Type B pancreatic cell (in vitro differentiated cells): ENCODE measurements around the gene ZC3H7B. TPM values are rescaled to one million over a fixed set of nuclear protein-coding genes. Genes with fewer than 3 reads are reported as not detected.

Experiments
- DNase-seq: peaks from one replicate; pipeline ENCODE4 v3.0.0; 2021; ENCODE audit warnings: mixed read lengths; ENCODE audit not compliant: unreplicated experiment; ENCODE audit errors: extremely low spot score
- H3K27ac Mint-ChIP-seq: 2 replicates; pipeline ENCODE4 v1.8.0; 2021; ENCODE audit warnings: mild to moderate bottlenecking, mixed read lengths
- H3K27me3 Mint-ChIP-seq: 2 replicates; pipeline ENCODE4 v1.8.0; 2021; ENCODE audit warnings: mixed read lengths
- H3K36me3 Mint-ChIP-seq: 2 replicates; pipeline ENCODE4 v1.8.0; 2021; ENCODE audit warnings: mixed read lengths
- H3K4me1 Mint-ChIP-seq: one replicate; pipeline ENCODE4 v1.8.0; 2021; ENCODE audit warnings: mixed read lengths; ENCODE audit not compliant: unreplicated experiment
- H3K4me3 Mint-ChIP-seq: 2 replicates; pipeline ENCODE4 v1.8.0; 2021; ENCODE audit warnings: mild to moderate bottlenecking, mixed read lengths
- H3K9me3 Mint-ChIP-seq: 2 replicates; pipeline ENCODE4 v1.8.0; 2021; ENCODE audit warnings: mixed read lengths
- CTCF ChIP-seq: fragments of 200-600 bp; sonication (generic); conservative IDR thresholded peaks from 2 replicates; pipeline ENCODE4 v1.5.0; 2021; ENCODE audit warnings: antibody characterized with exemption, mild to moderate bottlenecking
- total RNA-seq: library from RNA; stranded (reverse); gene quantifications from 2 replicates; pipeline ENCODE4 v1.2.1, GENCODE V29; 2021; ENCODE audit warnings: low replicate concordance

Gene ZC3H7B
- total RNA-seq, 1 donor from 2014 or later, result 74.3 TPM

DNA sequence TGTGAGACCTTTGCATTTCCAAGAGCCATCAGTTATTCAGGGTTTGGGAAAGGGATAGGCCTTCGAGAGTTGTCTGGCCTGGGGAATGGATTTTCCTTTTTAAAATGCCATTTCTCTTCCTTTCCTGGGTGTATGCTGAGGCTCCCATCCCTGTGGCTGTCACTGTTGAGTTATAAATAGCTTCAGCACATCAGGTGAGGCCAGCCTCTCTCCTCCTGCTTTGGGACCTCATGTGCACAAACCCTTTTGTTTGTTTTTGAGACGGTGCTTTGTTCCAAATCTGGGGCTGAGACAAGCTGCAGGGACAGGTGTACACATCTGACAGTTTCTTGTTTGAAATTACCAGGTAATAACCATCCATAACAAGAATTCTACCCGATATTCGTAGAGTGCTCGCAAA is 81.8 kb downstream of the ZC3H7B start:
- Mint-ChIP-seq H3K27ac (peak overlapping the region; percentile 50), H3K4me1 (peaks cover 14% of the 10 kb centered on the region), H3K36me3 (no peaks in the 10 kb centered on the region), H3K9me3 (no peaks in the 10 kb centered on the region), H3K4me3 (peak overlapping the region; percentile 93), H3K27me3 (no peaks in the 10 kb centered on the region)
- DNase-seq, result no peak
- no peak for TF ChIP-seq CTCF

DNA sequence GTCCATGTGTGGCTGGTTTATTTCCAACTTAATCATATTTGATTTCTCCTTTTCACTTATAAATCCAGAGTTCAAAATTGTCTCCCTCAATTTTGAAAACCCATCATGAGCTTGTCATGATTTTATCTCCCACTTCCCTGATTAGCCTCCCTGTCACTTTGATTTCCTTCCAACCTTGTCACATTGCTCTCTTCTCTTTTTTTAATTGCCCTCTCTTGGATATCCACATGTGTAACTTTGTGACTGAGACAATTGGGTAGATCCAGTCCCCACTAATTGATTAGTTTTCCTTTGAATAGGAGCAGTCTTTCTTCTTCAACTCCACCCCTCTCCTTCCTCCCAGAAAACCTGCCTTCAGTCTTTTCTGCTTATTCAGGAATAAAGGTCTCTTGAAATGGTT is 82.8 kb downstream of the ZC3H7B start:
- Mint-ChIP-seq H3K27ac (no peak overlapping the region), H3K4me1 (peaks cover 14% of the 10 kb centered on the region), H3K9me3 (no peaks in the 10 kb centered on the region), H3K27me3 (no peaks in the 10 kb centered on the region), H3K36me3 (no peaks in the 10 kb centered on the region), H3K4me3 (peak overlapping the region; percentile 71)
- DNase-seq, result no peak
- TF ChIP-seq CTCF, result no peak

DNA sequence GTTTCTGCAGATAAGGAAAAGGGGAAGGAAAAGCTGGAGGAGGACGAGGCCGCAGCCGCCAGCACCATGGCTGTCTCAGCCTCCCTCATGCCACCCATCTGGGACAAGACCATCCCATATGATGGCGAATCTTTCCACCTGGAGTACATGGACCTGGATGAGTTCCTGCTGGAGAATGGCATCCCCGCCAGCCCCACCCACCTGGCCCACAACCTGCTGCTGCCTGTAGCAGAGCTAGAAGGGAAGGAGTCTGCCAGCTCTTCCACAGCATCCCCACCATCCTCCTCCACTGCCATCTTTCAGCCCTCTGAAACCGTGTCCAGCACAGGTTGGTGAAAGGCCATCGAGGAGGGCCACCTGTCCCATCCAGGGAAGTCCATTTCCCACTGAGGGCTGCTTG is 86.0 kb downstream of the ZC3H7B start:
- Mint-ChIP-seq H3K27me3 (no peaks in the 10 kb centered on the region), H3K4me1 (peaks cover 7% of the 10 kb centered on the region), H3K36me3 (peaks cover 4% of the 10 kb centered on the region), H3K27ac (no peak overlapping the region), H3K4me3 (no peak overlapping the region), H3K9me3 (no peaks in the 10 kb centered on the region)
- DNase-seq, result no peak
- TF ChIP-seq CTCF, result no peak

DNA sequence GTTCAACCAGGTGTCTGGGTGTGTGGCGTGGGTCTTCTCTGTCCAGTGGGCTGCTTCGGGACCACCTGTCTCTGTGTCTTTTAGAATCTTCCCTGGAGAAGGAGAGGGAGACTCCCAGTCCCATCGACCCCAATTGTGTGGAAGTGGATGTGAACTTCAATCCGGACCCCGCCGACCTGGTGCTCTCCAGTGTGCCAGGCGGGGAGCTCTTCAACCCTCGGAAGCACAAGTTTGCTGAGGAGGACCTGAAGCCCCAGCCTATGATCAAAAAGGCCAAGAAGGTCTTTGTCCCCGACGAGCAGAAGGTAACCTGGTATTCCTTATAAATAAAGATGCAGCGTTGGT is 92.7 kb downstream of the ZC3H7B start:
- no peak overlapping the region for H3K4me3 Mint-ChIP-seq
- no peaks in the 10 kb centered on the region for H3K27me3 Mint-ChIP-seq
- no peak for DNase-seq
- H3K36me3 Mint-ChIP-seq, result peaks cover 4% of the 10 kb centered on the region
- no peak overlapping the region for H3K27ac Mint-ChIP-seq
- TF ChIP-seq CTCF, result no peak
- H3K9me3 Mint-ChIP-seq, result no peaks in the 10 kb centered on the region
- no peaks in the 10 kb centered on the region for H3K4me1 Mint-ChIP-seq

- no peak for DNase-seq
- Mint-ChIP-seq H3K36me3 (no peaks in the 10 kb centered on the region), H3K4me3 (no peak overlapping the region), H3K9me3 (no peaks in the 10 kb centered on the region), H3K27me3 (no peaks in the 10 kb centered on the region), H3K27ac (no peak overlapping the region), H3K4me1 (no peaks in the 10 kb centered on the region)
- no peak for TF ChIP-seq CTCF
These were observed 94.4 kb downstream of the ZC3H7B start for GRCh38 chr22:41395531-41396240.
